ENCODE measurements around the gene ELAVL4. TPM values are rescaled to one million over a fixed set of nuclear protein-coding genes. Genes with fewer than 3 reads are reported as not detected.

ELAVL4 gene
- total RNA-seq, result 0.45 TPM
- long read RNA-seq, result 0 reads

GRCh38 chr1:50108497-50109059, at the start of gene ELAVL4:
ELAVL4 (plus strand) TSS chr1:50108920; CDS start chr1:50109190, 270 bp downstream.
- DNase-seq (ENCODE audit: low spot score), result no peak

GRCh38 chr1:50060279-50060678, 48.4 kb upstream of the ELAVL4 start:
- no peak for DNase-seq (ENCODE audit: low spot score)

GRCh38 chr1:50066806-50067205, 41.9 kb upstream of the ELAVL4 start:
- no peak for DNase-seq (ENCODE audit: low spot score)

GRCh38 chr1:50074931-50075330, 33.8 kb upstream of the ELAVL4 start:
- no peak for DNase-seq (ENCODE audit: low spot score)

- no peak for DNase-seq (ENCODE audit: low spot score)
Measured at GRCh38 chr1:50077273-50077672, 31.4 kb upstream of the ELAVL4 start.

GRCh38 chr1:50080904-50081586, 27.7 kb upstream of the ELAVL4 start:
- DNase-seq (ENCODE audit: low spot score), result no peak

- no peak for DNase-seq (ENCODE audit: low spot score)
Measured at GRCh38 chr1:50084389-50084788, 24.3 kb upstream of the ELAVL4 start.

- DNase-seq (ENCODE audit: low spot score), result no peak
Measured at GRCh38 chr1:50091068-50091467, 17.7 kb upstream of the ELAVL4 start.

GRCh38 chr1:50095716-50096115, 13.0 kb upstream of the ELAVL4 start:
- DNase-seq (ENCODE audit: low spot score), result no peak

GRCh38 chr1:50097021-50097679, 11.6 kb upstream of the ELAVL4 start:
- no peak for DNase-seq (ENCODE audit: low spot score)

- DNase-seq (ENCODE audit: low spot score), result no peak
Measured at GRCh38 chr1:50097791-50098190, 10.9 kb upstream of the ELAVL4 start.

- no peak for DNase-seq (ENCODE audit: low spot score)
Measured at GRCh38 chr1:50098591-50099021, 10.1 kb upstream of the ELAVL4 start.

- no peak for DNase-seq (ENCODE audit: low spot score)
Measured at GRCh38 chr1:50099654-50100053, 9.1 kb upstream of the ELAVL4 start.

- DNase-seq (ENCODE audit: low spot score), result no peak
Measured at GRCh38 chr1:50103615-50104081, 5.1 kb upstream of the ELAVL4 start.

GRCh38 chr1:50105433-50105832, 3.3 kb upstream of the ELAVL4 start:
- DNase-seq (ENCODE audit: low spot score), result no peak

GRCh38 chr1:50106095-50106761, 2.5 kb upstream of the ELAVL4 start:
- no peak for DNase-seq (ENCODE audit: low spot score)

GRCh38 chr1:50109116-50109515, 396 bp downstream of the ELAVL4 start:
- DNase-seq (ENCODE audit: low spot score), result no peak

- no peak for DNase-seq (ENCODE audit: low spot score)
Measured at GRCh38 chr1:50109647-50110075, 941 bp downstream of the ELAVL4 start.

- DNase-seq (ENCODE audit: low spot score), result no peak
Measured at GRCh38 chr1:50110151-50110550, 1.4 kb downstream of the ELAVL4 start.

GRCh38 chr1:50110656-50111055, 1.9 kb downstream of the ELAVL4 start:
- DNase-seq (ENCODE audit: low spot score), result no peak

- DNase-seq (ENCODE audit: low spot score), result no peak
Measured at GRCh38 chr1:50111503-50111902, 2.8 kb downstream of the ELAVL4 start.

- DNase-seq (ENCODE audit: low spot score), result no peak
Measured at GRCh38 chr1:50112193-50112592, 3.5 kb downstream of the ELAVL4 start.

All from mesenteric fat pad (tissue), 1 donor.